ENCODE results near the gene NDUFAF2.
"Not testable (repeated sequence)": the region's sequence is repeated elsewhere in the genome, so short reads cannot be mapped to it uniquely, and the experiment has no call there.

The NDUFAF2 gene

DNA sequence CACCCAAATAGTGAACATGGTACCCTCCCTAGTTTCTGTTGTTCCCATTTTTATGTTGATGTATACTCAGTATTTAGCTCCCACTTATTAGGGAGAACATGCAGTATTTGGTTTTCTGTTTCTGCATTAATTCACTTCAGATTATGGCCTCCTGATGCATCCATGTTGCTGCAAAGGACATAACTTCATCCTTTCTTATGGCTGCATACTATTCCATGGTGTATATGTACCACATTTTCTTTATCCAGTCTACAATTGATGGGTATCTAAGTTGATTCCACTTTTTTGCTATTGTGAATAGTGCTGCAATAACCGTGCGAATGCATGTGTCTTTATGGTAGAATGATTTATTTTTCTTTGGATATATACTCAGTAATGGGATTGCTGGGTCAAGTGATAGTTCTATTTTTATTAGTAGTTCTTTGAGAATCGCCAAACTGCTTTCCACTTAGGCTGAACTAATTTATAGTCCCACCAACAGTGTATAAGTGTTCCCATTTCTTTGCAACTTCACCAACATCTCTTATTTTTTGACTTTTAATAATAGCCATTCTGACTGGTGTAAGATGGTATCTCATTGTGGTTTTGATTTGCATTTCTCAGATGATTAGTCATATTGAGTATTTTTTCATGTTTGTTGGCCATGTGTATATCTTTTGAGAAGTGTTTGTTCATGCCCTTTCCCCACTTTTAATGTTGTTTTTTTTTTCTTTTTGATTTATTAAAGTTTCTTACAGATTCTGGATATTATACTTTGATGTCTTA is 137.7 kb downstream of the NDUFAF2 start:
- TF ChIP-seq, protein P1, sequence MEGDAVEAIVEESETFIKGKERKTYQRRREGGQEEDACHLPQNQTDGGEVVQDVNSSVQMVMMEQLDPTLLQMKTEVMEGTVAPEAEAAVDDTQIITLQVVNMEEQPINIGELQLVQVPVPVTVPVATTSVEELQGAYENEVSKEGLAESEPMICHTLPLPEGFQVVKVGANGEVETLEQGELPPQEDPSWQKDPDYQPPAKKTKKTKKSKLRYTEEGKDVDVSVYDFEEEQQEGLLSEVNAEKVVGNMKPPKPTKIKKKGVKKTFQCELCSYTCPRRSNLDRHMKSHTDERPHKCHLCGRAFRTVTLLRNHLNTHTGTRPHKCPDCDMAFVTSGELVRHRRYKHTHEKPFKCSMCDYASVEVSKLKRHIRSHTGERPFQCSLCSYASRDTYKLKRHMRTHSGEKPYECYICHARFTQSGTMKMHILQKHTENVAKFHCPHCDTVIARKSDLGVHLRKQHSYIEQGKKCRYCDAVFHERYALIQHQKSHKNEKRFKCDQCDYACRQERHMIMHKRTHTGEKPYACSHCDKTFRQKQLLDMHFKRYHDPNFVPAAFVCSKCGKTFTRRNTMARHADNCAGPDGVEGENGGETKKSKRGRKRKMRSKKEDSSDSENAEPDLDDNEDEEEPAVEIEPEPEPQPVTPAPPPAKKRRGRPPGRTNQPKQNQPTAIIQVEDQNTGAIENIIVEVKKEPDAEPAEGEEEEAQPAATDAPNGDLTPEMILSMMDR (IDR thresholded peaks at IDR 0.05): no peak
- H3K27ac ChIP-seq: no peak overlapping the region
- H3K4me3 ChIP-seq: no peak overlapping the region
- no peak for DNase-seq (ENCODE audit: low spot score)

DNA sequence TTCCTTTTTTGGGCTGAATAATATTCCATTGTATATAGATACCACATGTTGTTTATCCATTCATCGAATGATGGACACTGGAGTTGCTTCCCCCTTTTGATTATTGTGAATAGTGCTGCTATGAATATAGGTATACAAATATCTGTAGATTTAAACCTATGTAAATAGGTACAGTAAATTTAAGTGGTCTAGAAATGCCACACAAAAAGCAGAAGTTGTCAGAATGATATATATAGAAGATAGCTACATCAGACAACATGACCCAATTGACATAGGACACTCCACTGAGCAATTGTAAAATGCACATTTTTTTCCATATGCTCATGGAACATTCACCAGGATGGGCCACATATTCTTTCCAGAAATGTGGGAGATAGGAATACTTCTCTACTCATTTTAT is 139.7 kb downstream of the NDUFAF2 start:
- TF ChIP-seq, protein P1 (IDR thresholded peaks at IDR 0.05): no peak
- Histone ChIP-seq H3K4me3 (no peak overlapping the region), H3K27ac (no peak overlapping the region)
- no peak for DNase-seq (ENCODE audit: low spot score)

DNA sequence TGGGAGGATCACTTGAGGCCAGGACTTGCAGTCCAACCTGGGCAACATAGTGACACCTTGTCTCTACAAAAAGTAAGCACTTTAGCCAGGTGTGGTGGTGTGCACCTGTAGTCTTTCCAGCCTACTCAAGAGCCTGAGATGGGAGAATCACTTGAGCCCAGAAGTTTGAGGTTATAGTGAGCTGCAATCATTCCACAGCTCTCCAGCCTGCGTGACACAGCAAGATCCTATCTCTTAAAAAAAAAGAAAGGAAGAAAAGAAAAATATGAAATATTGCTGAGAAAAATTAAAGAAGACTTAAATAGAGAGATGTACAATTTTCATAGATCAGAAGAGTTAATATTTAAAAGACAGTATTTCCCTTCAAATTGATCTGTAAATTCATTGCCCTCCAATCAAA is 140.9 kb downstream of the NDUFAF2 start:
- TF ChIP-seq, protein P1 (IDR thresholded peaks at IDR 0.05): no peak
- DNase-seq (ENCODE audit: low spot score): no peak
- H3K4me3 ChIP-seq: no peak overlapping the region

DNA sequence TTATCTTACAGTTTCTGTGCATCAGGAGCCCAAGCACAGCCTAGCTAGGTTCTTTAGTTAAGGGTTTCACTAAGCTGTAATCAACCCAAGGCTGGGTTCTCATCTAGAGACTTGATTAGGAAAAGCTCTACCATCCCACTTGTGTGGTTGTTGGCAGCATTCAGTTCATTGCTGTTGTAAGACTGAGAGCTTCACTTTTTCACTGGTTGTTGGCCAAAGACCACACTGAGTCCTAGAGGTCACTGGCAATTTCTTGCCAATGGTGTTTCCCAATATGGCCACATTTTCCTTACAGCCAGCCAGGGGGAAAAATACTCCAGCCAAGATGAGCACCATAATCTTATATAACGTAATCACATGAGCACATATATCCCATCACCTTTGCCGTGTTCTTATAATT is 142.9 kb downstream of the NDUFAF2 start:
- no peak for DNase-seq (ENCODE audit: low spot score)
- Histone ChIP-seq H3K4me3 (no peak overlapping the region), H3K27ac (no peak overlapping the region)
- TF ChIP-seq, protein P1 (IDR thresholded peaks at IDR 0.05): no peak

More for the DNA sequence above, 140.9 kb downstream of the NDUFAF2 start:
- no peak overlapping the region for H3K27ac ChIP-seq

DNA sequence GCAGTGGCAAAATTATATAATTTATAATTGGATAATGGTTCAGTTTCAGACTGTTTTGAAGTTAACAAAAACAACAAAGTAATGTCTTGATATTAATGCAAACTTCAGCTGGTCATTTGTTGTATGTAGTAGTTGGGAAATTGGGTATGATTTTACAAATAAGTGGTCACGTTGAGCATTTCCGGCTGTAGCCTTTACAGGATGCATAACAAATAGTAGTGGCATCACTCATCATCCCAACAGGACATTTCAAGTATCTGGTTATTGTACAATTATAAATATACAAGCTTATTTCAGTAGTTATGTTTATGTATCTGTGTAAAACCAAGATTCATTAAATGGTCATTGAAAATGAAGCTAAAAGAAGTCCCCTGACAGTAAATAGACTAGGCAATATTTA is 144.3 kb downstream of the NDUFAF2 start:
- DNase-seq (ENCODE audit: low spot score): no peak
- no peak overlapping the region for H3K27ac ChIP-seq
- TF ChIP-seq, protein P1 (IDR thresholded peaks at IDR 0.05): no peak
- H3K4me3 ChIP-seq: no peak overlapping the region

DNA sequence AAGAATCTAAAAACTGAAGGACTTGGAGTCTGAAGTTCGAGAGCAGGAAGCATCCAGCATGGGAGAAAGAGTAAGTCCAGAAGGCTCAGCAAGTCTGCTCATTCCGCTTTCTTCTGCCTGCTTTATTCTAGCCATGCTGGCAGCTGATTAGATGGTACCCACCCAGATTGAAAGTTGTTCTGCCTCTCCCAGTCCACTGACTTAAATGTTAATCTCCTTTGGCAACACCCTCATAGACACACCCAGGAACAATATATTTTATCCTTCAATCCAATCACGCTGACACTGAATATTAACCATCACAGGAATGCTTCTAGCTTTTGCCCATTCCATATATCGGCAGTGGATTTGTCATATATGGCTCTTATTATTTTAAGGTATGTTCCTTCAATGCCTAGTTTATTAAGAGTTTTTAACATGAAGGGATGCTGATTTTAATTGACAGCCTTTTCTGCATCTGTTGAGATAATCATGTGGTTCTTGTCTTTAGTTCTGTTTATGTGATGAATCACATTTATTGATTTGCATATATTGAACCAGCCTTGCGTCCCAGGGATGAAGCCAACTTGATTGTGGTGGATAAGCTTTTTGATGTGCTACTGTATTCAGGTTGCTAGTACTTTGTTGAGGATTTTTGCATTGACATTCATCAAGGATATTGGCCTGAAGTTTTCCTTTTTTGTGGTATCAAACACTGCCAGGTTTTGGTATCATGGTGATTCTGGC is 148.2 kb downstream of the NDUFAF2 start:
- DNase-seq (ENCODE audit: low spot score); H3K27ac ChIP-seq; H3K4me3 ChIP-seq: not testable (repeated sequence)

DNA sequence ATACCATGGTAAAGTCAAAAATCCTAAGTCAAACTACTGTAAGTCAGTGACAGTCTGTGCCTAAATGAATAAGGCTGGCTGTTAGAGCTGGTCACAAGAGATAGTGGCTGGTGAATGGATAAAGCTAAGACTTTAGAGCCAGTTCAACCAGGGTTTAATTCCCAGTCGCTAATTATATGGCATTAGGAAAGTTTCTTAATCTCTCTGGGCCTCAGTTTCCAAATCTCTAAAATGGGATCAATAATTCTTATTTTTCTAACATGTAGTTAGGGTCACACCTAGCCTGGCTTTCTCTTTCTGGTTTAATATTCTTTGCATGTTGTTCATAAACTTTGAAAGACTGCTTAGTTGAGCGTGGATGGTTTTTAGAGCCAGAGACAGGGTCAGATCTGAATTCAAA is 152.5 kb downstream of the NDUFAF2 start:
- no peak for DNase-seq (ENCODE audit: low spot score)
- H3K4me3 ChIP-seq: no peak overlapping the region
- TF ChIP-seq, protein P1 (IDR thresholded peaks at IDR 0.05): no peak
- no peak overlapping the region for H3K27ac ChIP-seq

All from coronary artery (tissue), 2 donors.